Right lobe of liver (tissue), 6 donors: ENCODE measurements around the gene DACT1. TPM values are rescaled to one million over a fixed set of nuclear protein-coding genes. Genes with fewer than 3 reads are reported as not detected.

Source experiments
- ATAC-seq, 4 donors: fragments of 200-7000 bp; cut with Tn5 transposase; one replicate each; pipeline ENCODE4 v1.9.1; 2020; ENCODE audit warnings: mild to moderate bottlenecking in 4 of 4, moderate library complexity in 4 of 4
- DNase-seq, 3 donors: peaks; one replicate each; pipeline ENCODE4 v3.0.0-alpha.2; 2020
- H3K27ac ChIP-seq, 3 donors: fragments of 200-600 bp; one replicate each; pipeline ENCODE4 v1.8.0; 2022
- H3K27me3 ChIP-seq, 2 donors: fragments of 200-600 bp; one replicate each; pipeline ENCODE4 v1.8.0; 2022
- H3K36me3 ChIP-seq, 4 donors: fragments of 200-600 bp; sonication (generic) in 1 of 4; one replicate each; pipeline versions ENCODE4 v1.5.1 to v1.8.0; 2017 to 2022; ENCODE audit warnings: control low read depth in 1 of 4
- H3K4me1 ChIP-seq, 4 donors: fragments of 200-600 bp; sonication (generic) in 1 of 4; one replicate each; pipeline versions ENCODE4 v1.5.1 to v1.8.0; 2017 to 2022; ENCODE audit warnings: control low read depth in 1 of 4
- H3K4me3 ChIP-seq, 3 donors: fragments of 200-600 bp; one replicate each; pipeline ENCODE4 v1.8.0; 2022
- H3K9me3 ChIP-seq, 4 donors: fragments of 200-600 bp; sonication (generic) in 1 of 4; one replicate each; pipeline versions ENCODE4 v1.5.1 to v1.8.0; 2017 to 2022; ENCODE audit warnings: control low read depth in 1 of 4
- CTCF ChIP-seq, 4 donors: fragments of 200-600 bp in 3 of 4; fragments of 450-650 bp in 1 of 4; IDR thresholded peaks; one replicate each; pipeline versions ENCODE4 v1.5.1 to v1.8.0; 2016 to 2022; ENCODE audit warnings: antibody characterized with exemption in 4 of 4, mild to moderate bottlenecking in 2 of 4
- POLR2A ChIP-seq: fragments of 450-650 bp; IDR thresholded peaks from one replicate; pipeline ENCODE4 v1.6.1; 2017; ENCODE audit warnings: antibody characterized with exemption, mild to moderate bottlenecking
- WGBS: methylation state at CpG from one replicate; pipeline ENCODE4 v1.1.6; 2018; ENCODE audit warnings: low coverage, low lambda C conversion rate; ENCODE audit not compliant: insufficient coverage; ENCODE audit errors: missing lambda C conversion rate; 5-methylcytosine and 5-hydroxymethylcytosine counted together
- intact Hi-C, 2 donors: fragments of 100-400 bp; cut with DNase I; formaldehyde crosslinking; loops; one replicate each; pipeline versions ENCODE4 v1.11.2 to v1.14.1; 2022
- total RNA-seq, 6 experiments: library from RNA; depleted of rRNA in 2 of 6; stranded (reverse); fragments of >200 nt in 2 of 6; fragmentation: NEBNext Ultra II Directional in 3 of 6; extraction: Animal tissue kit (Norgen Biotek cat#: 25700) in 3 of 6; gene quantifications; one replicate each; pipeline versions ENCODE4 v1.1.0 to v1.2.4, GENCODE V29; 2016 to 2023
- donor health status: DM: no; HTN: yes; CAD: no.
- donor health status: DM: no; HTN: no; CAD: no.
- donor health status: DM: no; HTN: no; CAD: no.
- donor health status: DM: no; HTN: yes; CAD: no.
- donor health status: DM: no; HTN: yes; CAD: no.

The DACT1 gene
- total RNA-seq, 6 experiments from 2014 or later: 1.2 to 2.4 (median 1.4) TPM

DNA sequence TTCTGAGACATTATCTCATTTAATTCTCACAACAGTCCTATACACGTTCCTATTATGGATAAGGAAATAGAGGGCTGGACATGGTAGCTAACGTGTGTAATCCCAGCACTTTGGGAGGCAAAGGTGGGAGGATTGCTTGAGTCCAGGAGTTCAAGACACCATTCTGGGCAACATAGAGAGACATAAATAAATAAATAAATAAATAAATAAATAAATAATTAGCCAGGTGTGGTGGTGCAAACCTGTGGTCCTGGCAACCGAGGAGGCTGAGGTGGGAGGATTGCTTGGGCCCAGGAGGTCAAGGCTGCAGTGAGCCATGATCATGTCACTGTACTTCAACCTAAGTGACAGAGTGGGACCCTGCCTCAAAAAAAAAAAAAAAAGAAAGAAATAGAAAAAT lies 22.6 kb downstream of the DACT1 start:
- WGBS: 88% methylated on average over 3 of the region's 3 CpGs
- Histone ChIP-seq H3K4me1 (no peaks in the 10 kb centered on the region), H3K27me3 (no peaks in the 10 kb centered on the region), H3K36me3 (no peaks in the 10 kb centered on the region), H3K27ac (no peak overlapping the region), H3K4me3 (no peak overlapping the region), H3K9me3 (no peaks in the 10 kb centered on the region)
- ATAC-seq (no peak), DNase-seq (no peak)
- intact Hi-C loops: no loop called here
- TF ChIP-seq CTCF (IDR thresholded peaks at IDR 0.05) (no peak), POLR2A (no peak)

GRCh38 chr14:58662018-58662417 lies 24.3 kb downstream of the DACT1 start:
- WGBS: 20% methylated on average over 1 of the region's 1 CpG
- no peak for DNase-seq

GRCh38 chr14:58662759-58663158 lies 25.0 kb downstream of the DACT1 start:
- Histone ChIP-seq H3K36me3 (no peaks in the 10 kb centered on the region), H3K27me3 (no peaks in the 10 kb centered on the region), H3K9me3 (no peaks in the 10 kb centered on the region), H3K27ac (no peak overlapping the region), H3K4me1 (no peaks in the 10 kb centered on the region), H3K4me3 (no peak overlapping the region)
- intact Hi-C loops: no loop called here
- DNase-seq (no peak), ATAC-seq (no peak)
- TF ChIP-seq CTCF (IDR thresholded peaks at IDR 0.05) (no peak), POLR2A (no peak)
- 56% methylated on average over 2 of the region's 2 CpGs for WGBS

More at GRCh38 chr14:58662018-58662417, 24.3 kb downstream of the DACT1 start:
- intact Hi-C loops: no loop called here
- TF ChIP-seq CTCF (IDR thresholded peaks at IDR 0.05) (no peak), POLR2A (no peak)
- no peaks in the 10 kb centered on the region for H3K9me3 ChIP-seq
- H3K4me1 ChIP-seq: no peaks in the 10 kb centered on the region
- H3K36me3 ChIP-seq: no peaks in the 10 kb centered on the region
- ATAC-seq: no peak
- H3K4me3 ChIP-seq: no peak overlapping the region
- no peak overlapping the region for H3K27ac ChIP-seq
- no peaks in the 10 kb centered on the region for H3K27me3 ChIP-seq

GRCh38 chr14:58663494-58664111 lies 25.8 kb downstream of the DACT1 start:
- DNase-seq (no peak), ATAC-seq (peak in 1 of 4 donors; percentile 9)
- no peak for TF ChIP-seq POLR2A
- no peak for TF ChIP-seq CTCF (IDR thresholded peaks at IDR 0.05)
- Histone ChIP-seq H3K4me3 (no peak overlapping the region), H3K9me3 (no peaks in the 10 kb centered on the region), H3K4me1 (no peaks in the 10 kb centered on the region), H3K36me3 (no peaks in the 10 kb centered on the region), H3K27ac (no peak overlapping the region), H3K27me3 (no peaks in the 10 kb centered on the region)
- intact Hi-C loops: no loop called here
- WGBS: 34% methylated on average over 2 of the region's 2 CpGs
